Type B pancreatic cell (in vitro differentiated cells): ENCODE data around the gene RASL10A. TPM values are rescaled to one million over a fixed set of nuclear protein-coding genes. Genes with fewer than 3 reads are reported as not detected.

ENCODE experiments used
- DNase-seq: peaks from one replicate; pipeline ENCODE4 v3.0.0; 2021; ENCODE audit warnings: mixed read lengths; ENCODE audit not compliant: unreplicated experiment; ENCODE audit errors: extremely low spot score
- H3K27ac Mint-ChIP-seq: 2 replicates; pipeline ENCODE4 v1.8.0; 2021; ENCODE audit warnings: mild to moderate bottlenecking, mixed read lengths
- H3K27me3 Mint-ChIP-seq: 2 replicates; pipeline ENCODE4 v1.8.0; 2021; ENCODE audit warnings: mixed read lengths
- H3K36me3 Mint-ChIP-seq: 2 replicates; pipeline ENCODE4 v1.8.0; 2021; ENCODE audit warnings: mixed read lengths
- H3K4me1 Mint-ChIP-seq: one replicate; pipeline ENCODE4 v1.8.0; 2021; ENCODE audit warnings: mixed read lengths; ENCODE audit not compliant: unreplicated experiment
- H3K4me3 Mint-ChIP-seq: 2 replicates; pipeline ENCODE4 v1.8.0; 2021; ENCODE audit warnings: mild to moderate bottlenecking, mixed read lengths
- H3K9me3 Mint-ChIP-seq: 2 replicates; pipeline ENCODE4 v1.8.0; 2021; ENCODE audit warnings: mixed read lengths
- total RNA-seq: library from RNA; stranded (reverse); gene quantifications from 2 replicates; pipeline ENCODE4 v1.2.1, GENCODE V29; 2021; ENCODE audit warnings: low replicate concordance
- TF ChIP-seq, protein P1 (sequence below): fragments of 200-600 bp; sonication (generic); conservative IDR thresholded peaks from 2 replicates; pipeline ENCODE4 v1.5.0; 2021; ENCODE audit warnings: antibody characterized with exemption, mild to moderate bottlenecking

The RASL10A gene
- total RNA-seq, 1 donor from 2014 or later: 1.5 TPM

DNA sequence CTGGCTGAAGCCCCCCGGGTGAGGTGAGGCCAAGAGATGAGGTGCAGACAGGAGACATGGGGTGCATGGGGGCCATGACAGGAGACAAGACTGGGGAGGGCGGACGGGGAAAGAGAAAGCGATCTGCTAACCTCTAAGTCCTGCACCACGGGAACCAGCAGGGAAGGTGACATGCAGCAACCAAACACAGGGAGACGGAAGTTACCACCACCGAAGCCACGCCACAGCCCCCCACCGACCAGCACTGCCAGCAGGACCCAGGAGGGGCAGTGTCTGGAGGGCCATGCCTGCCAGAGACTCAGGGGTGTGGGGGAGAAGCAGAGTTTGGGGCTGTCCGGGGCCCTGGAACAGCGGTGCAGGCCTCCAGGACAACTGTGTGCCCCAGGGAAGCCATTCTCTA, 14.1 kb upstream of the RASL10A start:
- Mint-ChIP-seq H3K27ac (no peak overlapping the region), H3K9me3 (no peaks in the 10 kb centered on the region), H3K4me1 (peaks cover 10% of the 10 kb centered on the region), H3K36me3 (no peaks in the 10 kb centered on the region), H3K4me3 (no peak overlapping the region), H3K27me3 (no peaks in the 10 kb centered on the region)
- TF ChIP-seq, protein P1, sequence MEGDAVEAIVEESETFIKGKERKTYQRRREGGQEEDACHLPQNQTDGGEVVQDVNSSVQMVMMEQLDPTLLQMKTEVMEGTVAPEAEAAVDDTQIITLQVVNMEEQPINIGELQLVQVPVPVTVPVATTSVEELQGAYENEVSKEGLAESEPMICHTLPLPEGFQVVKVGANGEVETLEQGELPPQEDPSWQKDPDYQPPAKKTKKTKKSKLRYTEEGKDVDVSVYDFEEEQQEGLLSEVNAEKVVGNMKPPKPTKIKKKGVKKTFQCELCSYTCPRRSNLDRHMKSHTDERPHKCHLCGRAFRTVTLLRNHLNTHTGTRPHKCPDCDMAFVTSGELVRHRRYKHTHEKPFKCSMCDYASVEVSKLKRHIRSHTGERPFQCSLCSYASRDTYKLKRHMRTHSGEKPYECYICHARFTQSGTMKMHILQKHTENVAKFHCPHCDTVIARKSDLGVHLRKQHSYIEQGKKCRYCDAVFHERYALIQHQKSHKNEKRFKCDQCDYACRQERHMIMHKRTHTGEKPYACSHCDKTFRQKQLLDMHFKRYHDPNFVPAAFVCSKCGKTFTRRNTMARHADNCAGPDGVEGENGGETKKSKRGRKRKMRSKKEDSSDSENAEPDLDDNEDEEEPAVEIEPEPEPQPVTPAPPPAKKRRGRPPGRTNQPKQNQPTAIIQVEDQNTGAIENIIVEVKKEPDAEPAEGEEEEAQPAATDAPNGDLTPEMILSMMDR: no peak
- DNase-seq: no peak

GRCh38 chr22:29328566-29329500, 13.3 kb upstream of the RASL10A start:
- Mint-ChIP-seq H3K4me3 (no peak overlapping the region), H3K4me1 (peaks cover 10% of the 10 kb centered on the region), H3K27ac (no peak overlapping the region), H3K9me3 (no peaks in the 10 kb centered on the region), H3K36me3 (no peaks in the 10 kb centered on the region), H3K27me3 (no peaks in the 10 kb centered on the region)
- no peak for DNase-seq
- TF ChIP-seq, protein P1: no peak

- no peaks in the 10 kb centered on the region for H3K27me3 Mint-ChIP-seq
Measured at GRCh38 chr22:29328055-29328454, 12.6 kb upstream of the RASL10A start.

DNA sequence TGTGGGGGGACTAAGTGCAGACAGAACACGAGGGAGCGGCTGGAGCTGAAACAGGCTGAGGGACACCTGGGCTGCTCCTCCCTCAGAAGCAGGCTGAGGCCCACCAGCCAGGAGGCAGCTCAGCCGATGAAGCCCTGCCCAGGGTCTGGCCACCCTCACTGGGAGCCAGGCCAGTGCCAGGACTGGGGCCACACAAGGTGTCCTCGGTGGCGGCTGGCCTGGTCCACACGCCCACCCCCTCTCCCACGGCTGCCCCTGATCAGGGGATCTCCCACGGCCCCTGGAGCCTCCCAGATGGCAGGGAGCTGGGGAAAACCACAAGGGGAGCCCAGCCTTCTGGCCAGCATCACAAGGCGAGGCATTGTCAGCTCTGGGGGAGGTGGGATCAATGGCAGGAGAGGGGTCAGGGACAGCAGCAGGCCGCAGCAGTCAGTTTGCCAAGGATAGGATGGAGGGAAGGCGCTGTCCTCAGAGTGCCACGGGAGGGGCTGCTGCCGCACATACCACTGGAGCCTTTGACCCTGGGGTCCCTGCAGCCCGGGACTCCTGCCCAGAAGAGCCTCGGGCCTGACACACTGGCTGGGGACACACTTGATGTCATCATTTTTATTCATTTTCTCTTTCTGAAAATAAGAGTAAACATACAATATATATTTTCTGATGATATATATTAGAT, 11.7 kb upstream of the RASL10A start:
- no peak overlapping the region for H3K4me3 Mint-ChIP-seq
- H3K27ac Mint-ChIP-seq: no peak overlapping the region
- no peaks in the 10 kb centered on the region for H3K36me3 Mint-ChIP-seq
- TF ChIP-seq, protein P1: no peak
- DNase-seq: no peak
- no peaks in the 10 kb centered on the region for H3K9me3 Mint-ChIP-seq
- H3K4me1 Mint-ChIP-seq: peaks cover 10% of the 10 kb centered on the region
- H3K27me3 Mint-ChIP-seq: no peaks in the 10 kb centered on the region

More at GRCh38 chr22:29328055-29328454, 12.6 kb upstream of the RASL10A start:
- TF ChIP-seq, protein P1: peak; percentile 55
- no peak overlapping the region for H3K27ac Mint-ChIP-seq
- DNase-seq: no peak
- peaks cover 10% of the 10 kb centered on the region for H3K4me1 Mint-ChIP-seq
- no peak overlapping the region for H3K4me3 Mint-ChIP-seq
- H3K36me3 Mint-ChIP-seq: no peaks in the 10 kb centered on the region
- H3K9me3 Mint-ChIP-seq: no peaks in the 10 kb centered on the region

GRCh38 chr22:29326481-29326880, 11.0 kb upstream of the RASL10A start:
- H3K27ac Mint-ChIP-seq: no peak overlapping the region
- TF ChIP-seq, protein P1: no peak

More at GRCh38 chr22:29326481-29326880, 11.0 kb upstream of the RASL10A start:
- no peaks in the 10 kb centered on the region for H3K27me3 Mint-ChIP-seq
- no peaks in the 10 kb centered on the region for H3K9me3 Mint-ChIP-seq
- H3K4me1 Mint-ChIP-seq: peaks cover 10% of the 10 kb centered on the region
- no peak for DNase-seq
- H3K4me3 Mint-ChIP-seq: no peak overlapping the region
- H3K36me3 Mint-ChIP-seq: no peaks in the 10 kb centered on the region
